HG03139 (cell line): Measurements from ENCODE around the gene KCNE4.
A peak's percentile ranks its signal among the peaks of the same experiment; 100 is the strongest.
"Not testable (repeated sequence)": the region's sequence is repeated elsewhere in the genome, so short reads cannot be mapped to it uniquely, and the experiment has no call there.

Source experiments
- ATAC-seq: cut with Tn5 transposase; IDR thresholded peaks from one replicate; pipeline ENCODE4 v1.9.1; 2021; ENCODE audit not compliant: unreplicated experiment

The KCNE4 gene

DNA sequence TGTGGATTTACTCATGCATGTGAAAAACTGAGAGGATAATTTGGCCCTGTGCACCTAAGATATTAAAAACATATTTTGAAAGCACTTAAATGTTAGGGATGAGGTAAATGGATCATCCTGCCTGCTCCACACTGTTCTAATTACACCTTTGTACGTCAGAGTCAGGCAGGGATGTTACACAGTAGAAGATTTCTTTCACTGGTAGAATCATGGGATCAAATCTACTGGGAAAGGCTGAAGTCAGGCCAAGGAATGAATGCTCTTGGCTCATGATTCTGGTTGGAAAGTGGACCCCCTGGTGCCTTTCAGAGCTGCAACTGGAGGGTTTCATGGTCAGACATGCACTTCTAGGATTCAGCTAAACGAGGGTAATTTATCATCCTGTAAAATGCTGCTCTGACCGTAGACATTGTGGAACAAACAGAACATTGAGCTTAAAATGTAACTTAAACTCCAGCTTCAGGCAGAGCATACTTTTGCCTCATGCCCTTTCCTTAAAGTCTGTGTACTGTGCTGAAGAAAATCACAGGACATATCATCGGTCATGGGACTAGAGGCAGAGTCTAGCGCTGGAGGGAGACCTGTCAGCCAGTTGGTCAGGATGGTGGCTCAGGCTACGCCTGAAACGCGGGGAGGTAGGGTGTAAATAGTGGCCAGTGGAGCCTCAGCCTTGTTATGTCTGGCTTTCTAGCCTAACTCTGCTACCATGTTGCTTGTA lies 4.9 kb downstream of the KCNE4 start:
- no peak for ATAC-seq

DNA sequence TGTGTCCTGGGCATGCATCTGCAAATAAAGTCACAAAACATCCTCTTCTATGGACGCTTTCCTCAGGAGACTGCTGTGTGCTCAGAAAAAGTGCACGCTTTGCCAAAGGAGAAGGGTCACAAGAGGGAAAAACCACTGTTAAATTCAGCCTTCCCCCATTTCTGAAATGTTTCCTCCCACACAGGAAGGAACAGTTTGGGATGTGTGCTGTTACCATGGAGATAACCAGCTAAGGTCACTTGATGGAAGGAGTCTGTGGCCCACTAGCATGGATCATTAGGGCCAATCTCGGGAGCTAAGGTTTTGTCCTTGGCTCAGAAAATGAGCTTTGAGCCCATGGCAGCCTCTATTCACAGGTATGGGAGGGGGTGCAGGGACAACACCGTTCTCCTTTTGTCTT lies 5.6 kb downstream of the KCNE4 start:
- ATAC-seq = no peak

DNA sequence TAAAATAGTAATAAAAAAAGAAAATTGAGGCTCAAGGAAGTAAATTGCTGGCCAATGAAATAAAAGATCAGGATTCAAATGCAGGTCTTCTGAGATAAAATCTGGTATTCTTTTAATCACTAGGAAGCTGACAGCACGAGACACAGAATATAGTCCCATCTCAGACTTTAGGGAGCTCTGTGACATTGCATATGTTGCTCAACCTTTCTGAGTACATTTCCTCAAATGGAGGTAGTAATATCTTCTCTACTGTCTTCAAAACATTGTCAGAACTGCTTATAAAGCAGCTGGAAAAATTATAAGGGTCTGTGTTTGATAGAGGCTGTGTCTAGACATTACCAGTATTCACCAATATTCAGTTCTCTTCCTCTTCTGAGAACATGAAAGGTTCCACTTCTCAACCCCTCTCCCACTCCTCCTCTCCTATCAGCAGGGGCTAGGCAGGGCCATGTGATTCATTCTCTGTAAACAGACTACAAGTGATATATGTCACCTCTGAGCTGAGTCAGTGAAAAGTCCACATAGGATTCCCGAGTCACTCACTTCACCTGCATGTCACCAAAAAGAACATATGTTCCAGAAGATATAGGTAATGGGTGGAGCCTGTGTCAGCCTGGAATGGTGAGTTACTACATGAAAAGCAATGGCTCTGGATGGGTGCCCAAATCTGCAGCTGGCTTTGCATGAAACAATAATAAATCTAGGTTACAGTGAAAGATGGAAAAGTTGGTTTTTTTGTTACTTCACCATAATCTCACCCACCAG lies 7.1 kb downstream of the KCNE4 start:
- no peak for ATAC-seq

DNA sequence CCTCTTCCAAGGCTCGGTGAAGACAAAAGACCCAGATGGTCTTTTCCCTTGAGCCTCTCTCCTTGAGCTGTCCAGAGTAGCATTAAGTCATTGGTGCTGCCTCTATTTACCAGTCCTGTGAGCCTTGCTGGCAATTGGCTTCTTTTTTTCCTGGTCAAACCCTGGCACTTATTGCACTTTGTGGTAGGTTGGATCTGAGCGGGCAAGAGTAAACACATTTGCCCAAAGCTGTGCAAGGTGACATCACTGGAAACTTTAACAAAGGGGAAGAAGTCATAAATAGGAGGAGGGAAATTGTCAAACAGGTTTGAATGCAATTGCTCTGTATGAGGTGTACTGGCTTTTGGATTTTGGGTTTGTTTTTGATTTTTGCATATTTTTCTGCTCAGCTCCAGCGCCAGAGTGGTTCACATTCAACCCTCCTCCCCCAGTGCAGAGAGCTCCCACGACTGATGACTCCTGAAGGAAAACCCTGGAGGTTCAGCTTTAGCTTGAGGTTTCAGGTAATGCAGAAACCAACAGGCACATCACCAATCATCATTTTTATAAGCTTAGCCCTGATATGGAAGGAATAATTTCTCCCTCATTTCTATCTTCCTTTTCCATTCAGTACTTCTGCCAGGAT lies 8.3 kb downstream of the KCNE4 start:
- ATAC-seq = no peak

DNA sequence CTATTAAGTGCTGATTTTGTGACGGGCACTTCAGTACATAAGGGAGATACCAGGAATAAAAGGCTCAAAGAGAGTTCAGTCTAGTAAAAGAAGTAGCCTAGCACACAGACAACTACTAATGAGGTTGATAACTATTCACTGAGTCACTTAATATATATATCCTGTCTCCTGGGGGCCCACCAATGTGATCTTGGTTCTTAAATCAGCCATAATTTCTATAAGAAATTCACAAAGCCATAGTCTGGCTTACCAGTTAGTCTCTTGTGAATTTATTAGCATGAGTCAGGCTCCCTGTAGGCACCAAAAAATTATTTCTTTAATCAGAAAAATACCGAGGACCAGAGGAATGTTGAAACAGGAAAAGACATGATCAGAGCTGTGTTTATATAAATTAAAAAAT lies 10.4 kb downstream of the KCNE4 start:
- ATAC-seq = no peak

DNA sequence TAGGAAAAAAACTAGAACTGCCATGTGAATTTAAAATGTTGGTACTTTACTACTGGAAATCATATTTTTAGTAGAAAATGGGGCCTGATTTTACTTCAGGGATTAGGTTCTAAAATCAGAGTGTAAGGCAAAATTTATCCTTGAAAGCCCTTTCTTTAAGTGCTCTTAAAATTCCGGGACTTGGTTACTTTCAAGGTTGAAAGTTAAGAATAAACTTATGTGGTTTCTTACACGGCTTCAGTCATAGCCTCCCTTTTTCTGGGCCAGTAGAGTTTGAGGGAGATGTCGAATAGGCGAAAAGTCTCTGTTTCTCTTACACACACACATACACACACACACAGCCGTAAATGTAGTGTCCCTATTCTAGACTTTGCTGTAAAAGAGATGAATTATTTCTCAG lies 13.1 kb downstream of the KCNE4 start:
- no peak for ATAC-seq

DNA sequence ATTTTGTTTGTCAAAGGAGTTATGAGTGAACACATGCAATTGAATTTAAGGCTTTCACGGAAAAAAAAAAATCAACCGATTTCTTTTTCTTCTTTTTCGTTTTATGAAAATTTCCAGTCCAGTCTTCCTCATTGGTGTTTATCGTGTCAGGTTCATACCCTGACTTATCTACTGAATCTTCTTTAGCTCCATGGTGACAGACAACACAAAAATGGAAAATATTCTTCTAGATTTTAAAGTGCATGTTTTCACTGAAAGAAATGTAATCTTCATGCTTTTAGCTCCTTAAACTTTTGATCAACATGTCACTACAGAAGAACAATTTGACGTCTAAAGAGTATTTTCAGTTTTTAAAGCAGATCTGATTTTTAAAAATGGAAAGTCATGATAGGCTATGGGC lies 14.7 kb downstream of the KCNE4 start:
- ATAC-seq = no peak

DNA sequence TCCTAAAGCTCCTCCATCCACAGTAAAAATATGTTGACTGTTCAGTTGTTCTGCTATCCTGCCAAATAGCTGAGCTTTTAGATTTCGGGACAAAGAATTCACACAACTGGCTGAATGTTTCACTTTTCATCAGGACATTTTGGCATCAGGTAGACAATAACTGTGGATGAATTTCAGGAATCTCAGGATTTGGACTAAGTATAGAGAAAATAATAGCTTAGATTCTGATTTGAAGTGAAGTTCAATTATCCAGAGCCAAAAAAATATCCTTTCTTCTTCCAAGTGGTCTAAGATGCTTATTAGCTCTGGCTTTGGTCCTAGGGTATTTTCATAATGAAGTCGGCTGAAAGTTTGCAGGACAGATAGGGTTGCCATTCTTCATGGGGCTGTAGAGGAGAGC lies 16.1 kb downstream of the KCNE4 start:
- no peak for ATAC-seq

DNA sequence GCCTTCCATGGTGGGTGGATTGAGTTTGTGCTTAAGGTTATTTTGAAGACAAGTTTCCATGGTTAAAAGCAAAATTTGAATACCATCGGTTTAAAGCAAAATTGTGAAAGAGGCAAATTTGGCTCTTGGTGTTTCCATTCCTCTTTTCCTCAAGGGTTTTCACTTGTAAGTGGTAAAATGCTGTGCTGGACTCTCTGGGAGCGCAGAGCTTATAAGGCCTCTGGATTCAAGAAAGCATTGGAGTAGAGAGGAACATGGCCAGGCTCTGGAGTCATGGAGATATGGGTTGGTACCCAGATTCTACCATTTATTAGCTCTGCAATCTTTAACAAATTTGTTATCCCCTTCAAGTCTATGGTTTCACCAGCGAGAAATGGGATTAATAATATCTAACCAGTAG lies 17.5 kb downstream of the KCNE4 start:
- no peak for ATAC-seq

DNA sequence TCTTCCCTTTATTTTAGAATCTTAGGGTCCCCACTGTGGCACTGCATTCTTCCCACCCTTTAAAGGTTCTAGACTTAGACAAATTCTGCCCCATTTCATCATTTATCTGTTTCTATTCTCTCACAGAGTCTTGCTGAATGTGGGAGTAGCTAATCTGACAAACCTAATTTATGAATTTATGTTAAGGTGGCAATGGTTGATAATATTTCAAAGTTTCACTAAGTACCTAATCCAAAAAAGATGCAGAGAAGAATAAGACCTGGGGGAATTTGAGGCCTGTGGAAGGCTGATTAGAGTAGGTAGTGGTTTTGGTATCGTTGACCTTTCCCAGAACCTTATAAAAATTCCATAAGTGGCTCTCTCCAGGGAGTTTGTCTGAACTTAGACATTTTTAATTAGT lies 18.0 kb downstream of the KCNE4 start:
- ATAC-seq = no peak

DNA sequence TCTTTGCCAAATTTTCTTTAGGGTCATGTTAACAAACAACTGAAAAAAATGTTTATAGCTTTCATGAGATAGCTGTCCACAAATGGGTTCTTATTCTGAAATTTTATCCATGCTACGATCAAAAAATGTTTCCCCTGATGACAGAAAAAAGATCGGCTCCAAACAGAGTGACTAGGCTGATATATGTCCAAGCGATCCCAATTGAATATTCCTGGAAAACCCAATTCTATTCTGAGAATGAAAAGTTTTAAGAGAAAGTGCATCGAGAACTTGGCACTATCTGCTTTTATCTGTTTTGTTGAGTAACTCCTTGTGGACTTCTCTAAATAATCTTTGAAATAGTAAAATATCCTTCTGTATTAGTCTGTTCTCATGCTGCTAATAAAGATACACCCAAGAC lies 19.1 kb downstream of the KCNE4 start:
- ATAC-seq = no peak

DNA sequence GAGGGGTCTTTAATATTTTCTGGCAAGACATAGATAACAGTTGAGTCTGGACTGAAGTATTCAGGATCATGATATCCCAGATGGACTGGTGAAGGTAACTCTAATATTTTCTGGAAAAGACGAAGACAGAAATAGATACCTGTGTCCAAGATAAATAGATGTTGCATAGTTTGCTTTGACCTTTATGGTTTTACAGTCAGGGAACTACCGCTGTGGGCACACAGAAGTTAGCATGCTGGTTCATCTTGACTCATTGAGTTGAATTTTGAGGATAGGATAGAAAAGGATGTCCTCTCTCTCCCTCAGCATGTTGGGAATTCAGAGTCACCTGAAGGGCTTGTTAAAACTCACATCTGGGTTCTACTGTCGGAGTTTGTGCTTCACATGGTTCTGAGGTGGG lies 20.8 kb downstream of the KCNE4 start:
- no peak for ATAC-seq

DNA sequence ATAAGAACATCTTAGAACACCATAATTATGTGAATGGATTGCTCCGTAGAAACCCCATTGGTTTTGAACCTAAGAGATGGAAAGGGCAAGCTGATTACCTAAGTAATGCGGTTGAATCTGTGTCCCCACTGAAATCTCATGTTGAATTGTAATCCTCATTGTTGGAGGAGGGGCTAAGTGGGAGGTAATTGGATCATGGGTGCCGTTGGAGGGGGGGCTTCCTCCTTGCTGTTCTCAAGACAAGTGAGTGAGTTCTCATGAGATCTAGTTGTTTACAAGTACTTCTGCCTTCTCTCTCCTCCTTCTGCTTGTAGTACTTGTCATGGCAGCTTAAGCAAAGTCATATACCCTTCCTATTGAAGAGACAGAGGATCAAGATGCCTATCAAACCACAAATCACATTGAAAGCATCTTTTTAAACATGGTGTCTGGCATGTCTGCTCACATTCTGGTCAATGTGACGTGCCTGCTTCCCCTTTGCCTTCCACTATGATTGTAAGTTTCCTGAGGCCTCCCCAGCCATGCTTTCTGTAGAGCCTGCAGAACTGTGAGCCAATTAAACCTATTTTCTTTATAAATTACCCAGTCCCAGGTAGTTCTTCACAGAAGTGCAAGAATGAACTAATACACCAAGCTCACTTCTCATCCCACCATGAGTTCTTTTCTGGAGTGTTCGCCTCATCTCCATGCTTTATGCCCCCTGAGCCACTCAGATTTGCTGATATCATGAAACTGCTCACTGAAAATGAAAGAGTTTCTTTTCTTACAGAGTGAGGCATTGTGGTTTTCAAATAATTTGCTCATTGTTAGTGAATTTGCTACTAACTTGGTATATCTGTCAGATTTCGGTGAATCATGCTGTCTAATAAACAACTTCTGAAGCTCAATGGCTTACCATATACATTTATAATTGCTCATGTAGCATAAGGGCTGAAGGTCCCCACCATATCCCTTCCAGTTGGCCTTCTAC lies 23.6 kb downstream of the KCNE4 start:
- peak; percentile 77 for ATAC-seq

DNA sequence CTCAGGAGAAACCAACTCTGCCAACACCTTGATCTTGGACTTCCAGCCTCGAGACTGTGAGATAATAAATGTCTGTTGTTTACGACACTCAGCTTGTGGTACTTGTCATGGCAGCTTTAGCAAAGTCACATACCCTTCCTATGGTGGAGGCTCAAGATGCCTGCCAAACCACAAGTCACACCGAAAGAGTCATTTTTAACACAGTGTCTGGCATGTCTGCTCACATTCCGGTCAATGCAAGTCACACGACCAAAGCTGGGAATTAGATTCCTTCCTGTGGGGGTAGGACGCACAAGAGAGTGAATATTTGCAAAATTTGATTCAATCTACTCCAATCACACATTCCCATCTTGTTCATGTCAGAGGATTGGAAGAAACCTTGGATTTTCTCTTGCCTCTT lies 24.6 kb downstream of the KCNE4 start:
- ATAC-seq = no peak

DNA sequence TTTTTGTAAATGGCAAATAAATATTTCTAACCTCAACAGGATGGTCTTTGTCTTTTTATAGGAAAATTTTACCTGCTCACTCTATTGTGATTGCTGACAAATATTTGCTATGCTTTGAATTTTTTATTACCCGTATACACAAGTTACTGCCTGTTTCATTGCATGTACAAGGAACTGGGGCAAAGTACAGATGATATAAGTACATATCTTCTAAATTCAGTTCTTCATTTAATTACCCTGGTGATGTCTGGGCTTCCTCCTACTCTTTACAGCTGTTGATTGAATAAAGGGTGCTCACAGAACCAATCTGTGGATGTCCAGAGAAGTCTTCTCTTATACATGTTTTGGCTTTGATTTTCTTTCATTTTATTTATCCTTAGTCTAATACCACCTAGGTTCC lies 26.5 kb downstream of the KCNE4 start:
- ATAC-seq = no peak

DNA sequence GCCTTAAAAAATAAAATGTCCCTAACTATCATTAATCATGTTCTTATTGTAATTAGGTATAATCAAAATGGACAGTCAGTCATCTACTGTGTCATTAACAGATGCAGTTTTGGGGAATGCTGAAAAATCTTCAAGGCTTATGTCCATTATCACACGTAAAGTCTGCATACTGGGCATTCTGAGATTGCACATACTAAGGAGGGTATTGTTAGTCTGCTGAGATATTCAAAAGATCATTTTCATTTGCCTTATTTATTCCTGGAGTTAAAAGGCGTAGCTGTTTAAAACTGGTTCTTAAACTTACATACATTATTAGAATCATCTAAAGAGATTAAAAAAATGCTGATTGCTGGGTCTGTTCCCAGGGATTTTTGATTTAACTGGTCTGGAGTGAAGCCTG lies 27.4 kb downstream of the KCNE4 start:
- ATAC-seq = no peak

DNA sequence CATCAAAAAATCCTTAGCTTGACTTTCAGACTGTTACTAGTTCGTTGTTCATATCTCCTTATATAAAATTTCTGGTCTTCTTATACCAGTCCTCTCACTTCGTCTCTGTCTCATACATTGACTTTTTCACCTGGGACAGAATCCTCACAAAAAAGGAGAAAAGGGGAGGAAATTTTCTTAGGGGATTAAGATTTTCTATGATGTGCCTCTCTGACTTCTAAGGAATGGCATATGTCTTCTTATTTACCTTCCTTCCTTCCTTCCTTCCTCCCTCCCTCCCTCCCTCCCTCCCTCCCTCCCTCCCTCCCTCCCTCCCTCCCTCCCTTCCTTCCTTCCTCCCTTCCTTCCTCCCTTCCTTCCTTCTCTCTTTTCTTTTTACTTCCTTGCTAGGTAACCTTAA lies 27.9 kb downstream of the KCNE4 start:
- ATAC-seq = no peak

DNA sequence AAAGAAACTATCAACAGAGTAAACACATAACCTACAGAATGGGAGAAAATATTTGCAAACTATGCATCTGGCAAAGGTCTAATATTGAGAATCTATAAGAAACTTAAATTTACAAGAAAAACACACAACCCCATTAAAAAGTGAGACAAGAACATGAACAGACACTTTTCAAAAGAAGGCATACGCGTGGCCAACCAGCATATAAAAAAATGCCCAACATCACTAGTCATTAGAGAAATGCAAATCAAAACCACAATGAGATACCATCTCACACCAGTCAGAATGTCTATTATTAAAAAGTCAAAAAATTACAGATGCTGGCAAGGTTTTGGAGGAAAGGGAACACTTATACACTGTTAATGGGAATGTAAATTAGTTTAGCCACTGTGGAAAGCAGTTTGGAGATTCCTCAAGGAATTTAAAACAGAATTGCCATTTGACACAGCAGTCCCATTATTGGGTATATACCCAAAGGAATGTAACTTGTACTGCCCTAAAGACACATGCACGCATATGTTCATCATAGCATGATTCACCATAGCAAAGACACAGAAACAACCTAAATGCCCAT lies 28.9 kb downstream of the KCNE4 start:
- ATAC-seq = not testable (repeated sequence)

DNA sequence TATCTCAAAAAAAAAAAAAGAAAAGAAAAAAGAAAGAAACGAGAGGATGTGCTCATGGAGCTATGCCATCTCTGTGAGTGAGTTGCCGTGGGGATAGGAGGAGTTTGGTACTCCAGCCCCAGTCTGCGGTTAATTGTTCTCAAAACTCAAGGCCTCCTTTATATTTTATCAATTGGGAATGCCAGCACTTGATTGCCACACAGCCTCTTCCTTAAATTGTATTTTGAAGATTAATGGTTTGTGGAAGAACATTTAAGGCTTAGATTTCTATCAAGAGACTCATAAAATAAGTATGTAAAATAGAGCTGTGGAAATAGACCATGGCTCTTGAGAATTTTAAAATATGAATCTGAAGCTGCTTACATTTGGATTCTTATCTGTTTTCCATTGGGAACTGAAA lies 29.8 kb downstream of the KCNE4 start:
- ATAC-seq = no peak

DNA sequence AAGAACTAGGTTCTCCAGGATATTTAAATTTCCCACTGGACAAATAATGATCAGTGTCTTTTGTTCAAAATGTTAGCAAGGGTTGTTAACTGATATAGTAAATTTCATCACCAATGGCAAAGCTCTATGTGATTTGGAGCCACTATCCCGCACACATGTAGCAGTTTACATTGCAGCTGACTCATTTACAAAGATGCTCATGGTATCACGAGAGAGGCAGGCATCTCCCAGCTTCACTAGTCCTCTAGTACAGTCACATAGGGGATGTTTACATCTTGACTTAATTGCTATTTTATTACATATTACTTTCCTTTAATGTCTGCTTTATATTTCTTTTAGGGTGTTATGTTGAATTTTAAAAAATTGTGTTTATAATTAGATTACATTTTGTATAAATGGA lies 30.7 kb downstream of the KCNE4 start:
- ATAC-seq = no peak
